Uterus (tissue), 4 donors: Measurements from ENCODE around the gene SPATA3. TPM values are rescaled to one million over a fixed set of nuclear protein-coding genes. Genes with fewer than 3 reads are reported as not detected.
"Not testable (repeated sequence)": the region's sequence is repeated elsewhere in the genome, so short reads cannot be mapped to it uniquely, and the experiment has no call there.

Source experiments
- DNase-seq, 2 donors: peaks; one replicate each; pipeline ENCODE4 v3.0.0-alpha.2; 2019 to 2020
- H3K27ac ChIP-seq, 2 donors: fragments of 200-600 bp; sonication (generic); 1 replicate in 1 of 2; 2 replicates in 1 of 2; pipeline ENCODE4 v1.5.1; 2016 to 2018
- H3K27me3 ChIP-seq, 2 donors: fragments of 200-600 bp; sonication (generic); one replicate each; pipeline ENCODE4 v1.5.1; 2018 to 2019; ENCODE audit warnings: control low read depth in 1 of 2
- H3K36me3 ChIP-seq, 2 donors: fragments of 200-600 bp; sonication (generic); one replicate each; pipeline ENCODE4 v1.5.1; 2019; ENCODE audit warnings: control low read depth in 1 of 2
- H3K4me1 ChIP-seq, 2 donors: fragments of 200-600 bp; sonication (generic); one replicate each; pipeline ENCODE4 v1.5.1; 2018 to 2019; ENCODE audit warnings: control low read depth in 1 of 2
- H3K4me3 ChIP-seq, 2 donors: fragments of 200-600 bp; sonication (generic); 1 replicate in 1 of 2; 2 replicates in 1 of 2; pipeline ENCODE4 v1.5.1; 2018 to 2019; ENCODE audit warnings: mild to moderate bottlenecking in 1 of 2
- H3K9me3 ChIP-seq, 2 donors: fragments of 200-600 bp; sonication (generic); one replicate each; pipeline ENCODE4 v1.5.1; 2019; ENCODE audit warnings: control low read depth in 1 of 2
- CTCF ChIP-seq, 4 experiments: fragments of 200-600 bp in 2 of 4; fragments of 450-650 bp in 2 of 4; sonication (generic) in 2 of 4; IDR thresholded peaks; one replicate each; pipeline ENCODE4 v1.5.1; 2016 to 2019; ENCODE audit warnings: antibody characterized with exemption in 4 of 4, mild to moderate bottlenecking in 2 of 4, moderate library complexity in 1 of 4
- POLR2A ChIP-seq, 2 donors: fragments of 450-650 bp; IDR thresholded peaks; one replicate each; pipeline ENCODE4 v1.6.1; 2016; ENCODE audit warnings: antibody characterized with exemption in 2 of 2, mild to moderate bottlenecking in 1 of 2, moderate library complexity in 1 of 2
- intact Hi-C: fragments of 100-400 bp; cut with DNase I; formaldehyde crosslinking; loops from one replicate; pipeline ENCODE4 v1.15.1; 2023; ENCODE audit warnings: low total_unique reads
- total RNA-seq, 4 donors: library from RNA; depleted of rRNA in 3 of 4; stranded (reverse); fragments of >200 nt in 3 of 4; gene quantifications; one replicate each; pipeline versions ENCODE4 v1.1.0 to v1.2.4, GENCODE V29; 2014 to 2023
- donor health status: DM: yes; HTN: yes; CAD: no.

Gene SPATA3
- total RNA-seq, 4 donors from 2014 or later, result not detected

- H3K27me3 ChIP-seq, result no peaks in the 10 kb centered on the region
- DNase-seq, result no peak
- intact Hi-C loops, result no loop called here
These were observed 6.0 kb downstream of the SPATA3 start for GRCh38 chr2:231001921-231002320.

GRCh38 chr2:231002641-231003040 lies 6.7 kb downstream of the SPATA3 start:
- intact Hi-C loops, result no loop called here
- H3K36me3 ChIP-seq, result no peaks in the 10 kb centered on the region
- H3K27me3 ChIP-seq, result no peaks in the 10 kb centered on the region
- DNase-seq, result no peak
- no peaks in the 10 kb centered on the region for H3K9me3 ChIP-seq
- H3K4me3 ChIP-seq, result no peak overlapping the region
- TF ChIP-seq POLR2A (IDR thresholded peaks at IDR 0.05), result no peak
- TF ChIP-seq CTCF (IDR thresholded peaks at IDR 0.05), result no peak
- H3K27ac ChIP-seq, result no peak overlapping the region
- no peaks in the 10 kb centered on the region for H3K4me1 ChIP-seq

More at GRCh38 chr2:231001921-231002320, 6.0 kb downstream of the SPATA3 start:
- H3K4me3 ChIP-seq, result no peak overlapping the region
- H3K27ac ChIP-seq, result no peak overlapping the region
- H3K36me3 ChIP-seq, result no peaks in the 10 kb centered on the region
- TF ChIP-seq POLR2A (IDR thresholded peaks at IDR 0.05) (no peak), CTCF (IDR thresholded peaks at IDR 0.05) (no peak)
- no peaks in the 10 kb centered on the region for H3K4me1 ChIP-seq
- H3K9me3 ChIP-seq, result no peaks in the 10 kb centered on the region

- H3K27me3 ChIP-seq, result no peaks in the 10 kb centered on the region
- intact Hi-C loops, result no loop called here
- no peak overlapping the region for H3K27ac ChIP-seq
- no peaks in the 10 kb centered on the region for H3K36me3 ChIP-seq
- H3K9me3 ChIP-seq, result no peaks in the 10 kb centered on the region
- no peak for TF ChIP-seq POLR2A (IDR thresholded peaks at IDR 0.05)
- no peak for TF ChIP-seq CTCF (IDR thresholded peaks at IDR 0.05)
- no peak for DNase-seq
- H3K4me1 ChIP-seq, result no peaks in the 10 kb centered on the region
- no peak overlapping the region for H3K4me3 ChIP-seq
These were observed 7.3 kb downstream of the SPATA3 start for GRCh38 chr2:231003186-231003585.

GRCh38 chr2:231004930-231005329 lies 9.0 kb downstream of the SPATA3 start:
- H3K4me3 ChIP-seq, H3K27ac ChIP-seq, H3K36me3 ChIP-seq, H3K27me3 ChIP-seq, DNase-seq, H3K4me1 ChIP-seq, intact Hi-C loops, H3K9me3 ChIP-seq: not testable (repeated sequence)

- intact Hi-C loops, result no loop called here
- TF ChIP-seq POLR2A (IDR thresholded peaks at IDR 0.05), result no peak
- TF ChIP-seq CTCF (IDR thresholded peaks at IDR 0.05), result no peak
- Histone ChIP-seq H3K27me3 (no peaks in the 10 kb centered on the region), H3K4me1 (no peaks in the 10 kb centered on the region), H3K9me3 (no peaks in the 10 kb centered on the region), H3K36me3 (no peaks in the 10 kb centered on the region), H3K4me3 (no peak overlapping the region), H3K27ac (no peak overlapping the region)
- no peak for DNase-seq
These were observed 11.6 kb downstream of the SPATA3 start for GRCh38 chr2:231007286-231008098.
